GM12878 (cell line): Measurements from ENCODE around the gene TIPRL. TPM values are rescaled to one million over a fixed set of nuclear protein-coding genes. Genes with fewer than 3 reads are reported as not detected.

Experiments used
- ATAC-seq: fragments of 200-7000 bp; cut with Tn5 transposase; 3 replicates; pipeline ENCODE4 v1.9.1; 2020; ENCODE audit warnings: mild to moderate bottlenecking, moderate library complexity
- BruUV-seq: library from RNA; stranded (reverse); fragments of 400-500 nt; replicated peaks from 2 replicates; lab custom pipeline; 2021; lab: Mats Ljungman, UMichigan
- CTCF ChIA-PET: fragments of 300-600 bp; sonication (Branson Sonifier 250); formaldehyde crosslinking; extraction: SDS; loops from one replicate; lab custom pipeline; 2021; ENCODE audit warnings: inconsistent platforms; lab: Yijun Ruan, JAX
- POLR2A ChIA-PET: fragments of 350-600 bp; formaldehyde crosslinking; extraction: SDS; loops from one replicate; lab custom pipeline; 2021; ENCODE audit warnings: inconsistent platforms; lab: Charles Lee
- RAD21 ChIA-PET: fragments of 300-600 bp; sonication (Branson Sonifier 250); formaldehyde crosslinking; loops from one replicate; lab custom pipeline; 2023; ENCODE audit warnings: antibody characterized with exemption; ENCODE audit not compliant: unreplicated experiment; lab: Charles Lee
- SMC1A ChIA-PET: fragments of 300-600 bp; sonication (Branson Sonifier 250); formaldehyde crosslinking; loops from one replicate; lab custom pipeline; 2023; ENCODE audit not compliant: unreplicated experiment, uncharacterized antibody; lab: Charles Lee
- DNase-seq: peaks from one replicate; pipeline ENCODE4 v3.0.0-alpha.2; 2011; ENCODE audit warnings: low read depth, low spot score
- FAIRE-seq: peaks from 3 replicates; lab custom pipeline; 2011; peaks lifted over from hg19 to GRCh38; lab: Jason Lieb, UNC
- H2AFZ ChIP-seq: 2 replicates; pipeline ENCODE4 v1.6.0; 2011; ENCODE audit warnings: low read depth, low read length, control low read depth; ENCODE audit not compliant: control insufficient read depth
- H3K27ac ChIP-seq: 2 replicates; pipeline ENCODE4 v1.5.1; 2011; ENCODE audit warnings: control low read depth; ENCODE audit not compliant: control insufficient read depth, insufficient read depth
- H3K27me3 ChIP-seq, 2 experiments: replicated peaks in 1 of 2; 2 replicates each; pipeline versions ENCODE4 v1.6.0 to v1.6.1; 2011; ENCODE audit warnings: low read length in 1 of 2; ENCODE audit not compliant: control insufficient read depth in 2 of 2, insufficient read depth in 2 of 2
- H3K36me3 ChIP-seq, 2 experiments: 2 replicates each; pipeline ENCODE4 v1.5.1; 2011; ENCODE audit warnings: low read length in 1 of 2; ENCODE audit not compliant: control insufficient read depth in 2 of 2, insufficient read depth in 2 of 2
- H3K4me1 ChIP-seq: 2 replicates; pipeline ENCODE4 v1.6.1; 2011; ENCODE audit warnings: mild to moderate bottlenecking, low read length, moderate library complexity, mixed read lengths; ENCODE audit not compliant: control insufficient read depth, insufficient read depth
- H3K4me2 ChIP-seq: 2 replicates; pipeline ENCODE4 v1.6.0; 2011; ENCODE audit warnings: control low read depth; ENCODE audit not compliant: control insufficient read depth, insufficient read depth
- H3K4me3 ChIP-seq: fragments of 200-600 bp; sonication (generic); 2 replicates; pipeline ENCODE4 v1.5.1; 2016
- H3K79me2 ChIP-seq: 2 replicates; pipeline ENCODE4 v1.6.0; 2011; ENCODE audit warnings: low read length; ENCODE audit not compliant: control insufficient read depth, insufficient read depth
- H3K9ac ChIP-seq: 2 replicates; pipeline ENCODE4 v1.8.0; 2011; ENCODE audit warnings: low read length, control low read depth, mixed read lengths; ENCODE audit not compliant: control insufficient read depth, insufficient read depth
- H3K9me3 ChIP-seq: replicated peaks from 3 replicates; pipeline ENCODE4 v1.5.1; 2011; ENCODE audit warnings: mild to moderate bottlenecking, low read length; ENCODE audit not compliant: control insufficient read depth, insufficient read depth
- H4K20me1 ChIP-seq: 2 replicates; pipeline ENCODE4 v1.6.0; 2011; ENCODE audit not compliant: control insufficient read depth, insufficient read depth
- EP300 ChIP-seq, 2 experiments: fragments of 150-350 bp in 1 of 2; IDR thresholded peaks; 2 replicates each; pipeline ENCODE4 v1.6.1; 2011 to 2012; ENCODE audit warnings: low read depth in 2 of 2, low read length in 2 of 2, borderline replicate concordance in 1 of 2, improper control_type of control experiment in 1 of 2, inconsistent platforms in 1 of 2; ENCODE audit not compliant: control insufficient read depth in 1 of 2
- MAX ChIP-seq: IDR thresholded peaks from 2 replicates; pipeline ENCODE4 v1.6.1; 2012; ENCODE audit warnings: low read depth, low read length, improper control_type of control experiment
- MEF2B ChIP-seq: fragments of 450-650 bp; IDR thresholded peaks from 2 replicates; pipeline ENCODE4 v1.6.1; 2018; ENCODE audit warnings: mild to moderate bottlenecking, moderate library complexity; ENCODE audit not compliant: partially characterized antibody, poor library complexity, severe bottlenecking
- RAD21 ChIP-seq: IDR thresholded peaks from 2 replicates; pipeline ENCODE4 v1.6.1; 2011; ENCODE audit warnings: mild to moderate bottlenecking, low read depth, low read length, moderate library complexity; ENCODE audit not compliant: insufficient read depth
- WRNIP1 ChIP-seq: IDR thresholded peaks from 2 replicates; pipeline ENCODE4 v1.6.1; 2011; ENCODE audit warnings: low read depth, low read length, improper control_type of control experiment, borderline replicate concordance
- WGBS: methylation state at CpG from one replicate; pipeline ENCODE4 v1.1.6; 2016; ENCODE audit warnings: low lambda C conversion rate; ENCODE audit not compliant: insufficient replicate concordance, insufficient coverage; ENCODE audit errors: missing lambda C conversion rate; 5-methylcytosine and 5-hydroxymethylcytosine counted together
- in situ Hi-C: fragments of 300-500 bp; cut with MboI; formaldehyde crosslinking; loops from 9 replicates; pipeline ENCODE4 v1.14.3; 2018; ENCODE audit warnings: mixed read lengths
- intact Hi-C: fragments of 100-400 bp; cut with micrococcal nuclease; formaldehyde crosslinking; loops from one replicate; pipeline ENCODE4 v1.14.2; 2022; ENCODE audit not compliant: unreplicated experiment
- polyA plus RNA-seq, 11 experiments: library from polyadenylated mRNA; depleted of rRNA in 4 of 11; unstranded in 6 of 11; stranded (reverse) in 5 of 11; fragments of >200 nt; fragmentation: Nextera tagmentation in 4 of 11; fragmentation: Illumina TruSeq in 1 of 11; extraction: Ambion mirVana in 4 of 11; extraction: Trizol in 1 of 11; gene quantifications; 1 replicate in 1 of 11; 2 replicates in 10 of 11; pipeline versions ENCODE4 v1.2.1 to v1.2.3, GENCODE V29; 2011 to 2016; ENCODE audit warnings: inconsistent platforms in 2 of 11, missing spikeins in 2 of 11, low read depth in 1 of 11
- total RNA-seq, 4 experiments: library from RNA; depleted of rRNA in 3 of 4; stranded (reverse); fragments of >200 nt in 3 of 4; fragmentation: Illumina TruSeq in 1 of 4; extraction: Trizol in 1 of 4; gene quantifications; 2 replicates each; pipeline versions ENCODE4 v1.2.1 to v1.2.3, GENCODE V29; 2013 to 2021
- TF ChIP-seq, protein P1 (sequence below): fragments of 450-650 bp; IDR thresholded peaks from 2 replicates; pipeline ENCODE4 v1.6.1; 2017; ENCODE audit warnings: mild to moderate bottlenecking, low read depth, inconsistent platforms; ENCODE audit not compliant: poor library complexity, severe bottlenecking

The TIPRL gene
- total and polyA plus RNA-seq, 10 of the 15 experiments (the other 5 are each of a cell fraction or from before 2014, with no cell fraction given): 36.4 to 72.1 (median 49.9) TPM

GRCh38 chr1:168155910-168156309 lies 22.9 kb upstream of the TIPRL start:
- DNase-seq (no peak), ATAC-seq (no peak), FAIRE-seq (no peak)
- ChIA-PET RAD21 (no interaction called here), POLR2A (no interaction called here), CTCF (interaction anchor here (0.7 kb wide), 1 partner anchor 12 kb away, joined by 3 read pairs; no protein-coding TSS in a partner anchor), SMC1A (no interaction called here)
- 24% methylated on average over 4 of the region's 4 CpGs for WGBS
- H3K36me3 ChIP-seq: no peaks in the 10 kb centered on the region
- no peak overlapping the region for H3K27ac ChIP-seq
- no peaks in the 10 kb centered on the region for H3K79me2 ChIP-seq
- H3K4me3 ChIP-seq: no peak overlapping the region
- no peak overlapping the region for H2AFZ ChIP-seq
- no peak overlapping the region for H3K9ac ChIP-seq
- H3K4me1 ChIP-seq: no peaks in the 10 kb centered on the region
- in situ Hi-C loops (no loop called here), intact Hi-C loops (no loop called here)
- no peak overlapping the region for H3K4me2 ChIP-seq
- H3K9me3 ChIP-seq: peaks cover 5% of the 10 kb centered on the region; the same call in 2 of the 3 replicates
- no peaks in the 10 kb centered on the region for H3K27me3 ChIP-seq
- TF ChIP-seq, protein P1, sequence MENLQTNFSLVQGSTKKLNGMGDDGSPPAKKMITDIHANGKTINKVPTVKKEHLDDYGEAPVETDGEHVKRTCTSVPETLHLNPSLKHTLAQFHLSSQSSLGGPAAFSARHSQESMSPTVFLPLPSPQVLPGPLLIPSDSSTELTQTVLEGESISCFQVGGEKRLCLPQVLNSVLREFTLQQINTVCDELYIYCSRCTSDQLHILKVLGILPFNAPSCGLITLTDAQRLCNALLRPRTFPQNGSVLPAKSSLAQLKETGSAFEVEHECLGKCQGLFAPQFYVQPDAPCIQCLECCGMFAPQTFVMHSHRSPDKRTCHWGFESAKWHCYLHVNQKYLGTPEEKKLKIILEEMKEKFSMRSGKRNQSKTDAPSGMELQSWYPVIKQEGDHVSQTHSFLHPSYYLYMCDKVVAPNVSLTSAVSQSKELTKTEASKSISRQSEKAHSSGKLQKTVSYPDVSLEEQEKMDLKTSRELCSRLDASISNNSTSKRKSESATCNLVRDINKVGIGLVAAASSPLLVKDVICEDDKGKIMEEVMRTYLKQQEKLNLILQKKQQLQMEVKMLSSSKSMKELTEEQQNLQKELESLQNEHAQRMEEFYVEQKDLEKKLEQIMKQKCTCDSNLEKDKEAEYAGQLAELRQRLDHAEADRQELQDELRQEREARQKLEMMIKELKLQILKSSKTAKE: no peak
- no peak for TF ChIP-seq EP300 (IDR thresholded peaks at IDR 0.05; ENCODE audit: borderline replicate concordance in 1 of 2, control insufficient read depth in 1 of 2, low read depth in 2 of 2, low read length in 2 of 2)
- TF ChIP-seq RAD21: no peak
- no peak for TF ChIP-seq WRNIP1
- TF ChIP-seq MAX: no peak
- no peak for TF ChIP-seq MEF2B
- no TSS peak for BruUV-seq
- H4K20me1 ChIP-seq: no peaks in the 10 kb centered on the region
